ENCODE results near the gene PCMT1. TPM values are rescaled to one million over a fixed set of nuclear protein-coding genes. Genes with fewer than 3 reads are reported as not detected.

PCMT1 gene
- total and polyA plus RNA-seq, 9 of the 15 experiments (the other 6 are each of a cell fraction or from before 2014, with no cell fraction given): 217 to 541 (median 327) TPM

DNA sequence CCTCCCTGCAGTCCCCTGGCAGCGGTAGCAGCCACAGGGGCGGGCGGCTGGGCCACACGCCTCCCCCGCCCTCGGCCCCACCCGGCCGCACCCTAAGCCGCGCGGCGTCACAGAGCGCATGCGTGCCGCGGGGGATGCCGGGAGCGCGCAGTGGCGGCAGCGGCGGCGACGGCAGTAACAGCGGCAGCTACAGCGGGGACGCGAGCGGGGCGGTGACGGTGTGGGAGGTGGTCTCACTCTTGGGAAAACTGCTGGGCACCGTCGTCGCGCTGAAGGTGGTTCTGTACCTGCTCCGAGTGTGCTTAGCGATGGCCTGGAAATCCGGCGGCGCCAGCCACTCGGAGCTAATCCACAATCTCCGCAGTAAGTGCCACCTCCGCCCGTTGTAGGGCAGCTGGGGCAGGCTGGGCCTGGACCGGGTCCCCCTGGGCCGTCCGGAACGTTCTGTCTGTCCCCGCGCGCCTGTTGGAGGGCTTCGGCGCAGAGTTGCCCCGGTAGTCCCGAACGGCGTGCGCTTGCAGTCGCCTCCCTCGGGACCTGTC lies at the start of gene PCMT1 (continued):
- TF ChIP-seq, protein P1, sequence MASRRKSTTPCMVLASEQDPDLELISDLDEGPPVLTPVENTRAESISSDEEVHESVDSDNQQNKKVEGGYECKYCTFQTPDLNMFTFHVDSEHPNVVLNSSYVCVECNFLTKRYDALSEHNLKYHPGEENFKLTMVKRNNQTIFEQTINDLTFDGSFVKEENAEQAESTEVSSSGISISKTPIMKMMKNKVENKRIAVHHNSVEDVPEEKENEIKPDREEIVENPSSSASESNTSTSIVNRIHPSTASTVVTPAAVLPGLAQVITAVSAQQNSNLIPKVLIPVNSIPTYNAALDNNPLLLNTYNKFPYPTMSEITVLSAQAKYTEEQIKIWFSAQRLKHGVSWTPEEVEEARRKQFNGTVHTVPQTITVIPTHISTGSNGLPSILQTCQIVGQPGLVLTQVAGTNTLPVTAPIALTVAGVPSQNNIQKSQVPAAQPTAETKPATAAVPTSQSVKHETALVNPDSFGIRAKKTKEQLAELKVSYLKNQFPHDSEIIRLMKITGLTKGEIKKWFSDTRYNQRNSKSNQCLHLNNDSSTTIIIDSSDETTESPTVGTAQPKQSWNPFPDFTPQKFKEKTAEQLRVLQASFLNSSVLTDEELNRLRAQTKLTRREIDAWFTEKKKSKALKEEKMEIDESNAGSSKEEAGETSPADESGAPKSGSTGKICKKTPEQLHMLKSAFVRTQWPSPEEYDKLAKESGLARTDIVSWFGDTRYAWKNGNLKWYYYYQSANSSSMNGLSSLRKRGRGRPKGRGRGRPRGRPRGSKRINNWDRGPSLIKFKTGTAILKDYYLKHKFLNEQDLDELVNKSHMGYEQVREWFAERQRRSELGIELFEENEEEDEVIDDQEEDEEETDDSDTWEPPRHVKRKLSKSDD (conservative IDR thresholded peaks at IDR 0.05; ENCODE audit: low read length): no peak
- TF ChIP-seq, protein P2, sequence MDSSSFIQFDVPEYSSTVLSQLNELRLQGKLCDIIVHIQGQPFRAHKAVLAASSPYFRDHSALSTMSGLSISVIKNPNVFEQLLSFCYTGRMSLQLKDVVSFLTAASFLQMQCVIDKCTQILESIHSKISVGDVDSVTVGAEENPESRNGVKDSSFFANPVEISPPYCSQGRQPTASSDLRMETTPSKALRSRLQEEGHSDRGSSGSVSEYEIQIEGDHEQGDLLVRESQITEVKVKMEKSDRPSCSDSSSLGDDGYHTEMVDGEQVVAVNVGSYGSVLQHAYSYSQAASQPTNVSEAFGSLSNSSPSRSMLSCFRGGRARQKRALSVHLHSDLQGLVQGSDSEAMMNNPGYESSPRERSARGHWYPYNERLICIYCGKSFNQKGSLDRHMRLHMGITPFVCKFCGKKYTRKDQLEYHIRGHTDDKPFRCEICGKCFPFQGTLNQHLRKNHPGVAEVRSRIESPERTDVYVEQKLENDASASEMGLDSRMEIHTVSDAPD (CRISPR knock-in tag; IDR thresholded peaks at IDR 0.05): no peak
- no peak for TF ChIP-seq NCOA6 (IDR thresholded peaks at IDR 0.05)
- peak; percentile 79 for TF ChIP-seq CREM (IDR thresholded peaks at IDR 0.05; ENCODE audit: low read depth)
- TF ChIP-seq, protein P3, sequence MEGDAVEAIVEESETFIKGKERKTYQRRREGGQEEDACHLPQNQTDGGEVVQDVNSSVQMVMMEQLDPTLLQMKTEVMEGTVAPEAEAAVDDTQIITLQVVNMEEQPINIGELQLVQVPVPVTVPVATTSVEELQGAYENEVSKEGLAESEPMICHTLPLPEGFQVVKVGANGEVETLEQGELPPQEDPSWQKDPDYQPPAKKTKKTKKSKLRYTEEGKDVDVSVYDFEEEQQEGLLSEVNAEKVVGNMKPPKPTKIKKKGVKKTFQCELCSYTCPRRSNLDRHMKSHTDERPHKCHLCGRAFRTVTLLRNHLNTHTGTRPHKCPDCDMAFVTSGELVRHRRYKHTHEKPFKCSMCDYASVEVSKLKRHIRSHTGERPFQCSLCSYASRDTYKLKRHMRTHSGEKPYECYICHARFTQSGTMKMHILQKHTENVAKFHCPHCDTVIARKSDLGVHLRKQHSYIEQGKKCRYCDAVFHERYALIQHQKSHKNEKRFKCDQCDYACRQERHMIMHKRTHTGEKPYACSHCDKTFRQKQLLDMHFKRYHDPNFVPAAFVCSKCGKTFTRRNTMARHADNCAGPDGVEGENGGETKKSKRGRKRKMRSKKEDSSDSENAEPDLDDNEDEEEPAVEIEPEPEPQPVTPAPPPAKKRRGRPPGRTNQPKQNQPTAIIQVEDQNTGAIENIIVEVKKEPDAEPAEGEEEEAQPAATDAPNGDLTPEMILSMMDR (IDR thresholded peaks at IDR 0.05 in 2 of 3, conservative IDR thresholded peaks at IDR 0.05 in 1 of 3; ENCODE audit: insufficient read depth in 2 of 3, low read depth in 1 of 3, low read length in 3 of 3): no peak
- TF ChIP-seq, protein P4, sequence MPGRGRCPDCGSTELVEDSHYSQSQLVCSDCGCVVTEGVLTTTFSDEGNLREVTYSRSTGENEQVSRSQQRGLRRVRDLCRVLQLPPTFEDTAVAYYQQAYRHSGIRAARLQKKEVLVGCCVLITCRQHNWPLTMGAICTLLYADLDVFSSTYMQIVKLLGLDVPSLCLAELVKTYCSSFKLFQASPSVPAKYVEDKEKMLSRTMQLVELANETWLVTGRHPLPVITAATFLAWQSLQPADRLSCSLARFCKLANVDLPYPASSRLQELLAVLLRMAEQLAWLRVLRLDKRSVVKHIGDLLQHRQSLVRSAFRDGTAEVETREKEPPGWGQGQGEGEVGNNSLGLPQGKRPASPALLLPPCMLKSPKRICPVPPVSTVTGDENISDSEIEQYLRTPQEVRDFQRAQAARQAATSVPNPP (IDR thresholded peaks at IDR 0.05; ENCODE audit: borderline replicate concordance, insufficient read depth, insufficient read length): no peak
- TF ChIP-seq, protein P5, sequence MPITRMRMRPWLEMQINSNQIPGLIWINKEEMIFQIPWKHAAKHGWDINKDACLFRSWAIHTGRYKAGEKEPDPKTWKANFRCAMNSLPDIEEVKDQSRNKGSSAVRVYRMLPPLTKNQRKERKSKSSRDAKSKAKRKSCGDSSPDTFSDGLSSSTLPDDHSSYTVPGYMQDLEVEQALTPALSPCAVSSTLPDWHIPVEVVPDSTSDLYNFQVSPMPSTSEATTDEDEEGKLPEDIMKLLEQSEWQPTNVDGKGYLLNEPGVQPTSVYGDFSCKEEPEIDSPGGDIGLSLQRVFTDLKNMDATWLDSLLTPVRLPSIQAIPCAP (CRISPR knock-in tag; IDR thresholded peaks at IDR 0.05; ENCODE audit: borderline replicate concordance): no peak
- TF ChIP-seq SRF (CRISPR knock-in tag; IDR thresholded peaks at IDR 0.05): no peak; a peak in 1 of 4 replicates
- no peak for TF ChIP-seq ZNF212 (CRISPR knock-in tag; IDR thresholded peaks at IDR 0.05)
- TF ChIP-seq HEY1 (CRISPR knock-in tag; IDR thresholded peaks at IDR 0.05; ENCODE audit: borderline replicate concordance): no peak
- TF ChIP-seq TCFL5 (CRISPR knock-in tag; conservative IDR thresholded peaks at IDR 0.05): no peak
- TF ChIP-seq, protein P6, sequence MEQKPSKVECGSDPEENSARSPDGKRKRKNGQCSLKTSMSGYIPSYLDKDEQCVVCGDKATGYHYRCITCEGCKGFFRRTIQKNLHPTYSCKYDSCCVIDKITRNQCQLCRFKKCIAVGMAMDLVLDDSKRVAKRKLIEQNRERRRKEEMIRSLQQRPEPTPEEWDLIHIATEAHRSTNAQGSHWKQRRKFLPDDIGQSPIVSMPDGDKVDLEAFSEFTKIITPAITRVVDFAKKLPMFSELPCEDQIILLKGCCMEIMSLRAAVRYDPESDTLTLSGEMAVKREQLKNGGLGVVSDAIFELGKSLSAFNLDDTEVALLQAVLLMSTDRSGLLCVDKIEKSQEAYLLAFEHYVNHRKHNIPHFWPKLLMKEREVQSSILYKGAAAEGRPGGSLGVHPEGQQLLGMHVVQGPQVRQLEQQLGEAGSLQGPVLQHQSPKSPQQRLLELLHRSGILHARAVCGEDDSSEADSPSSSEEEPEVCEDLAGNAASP (IDR thresholded peaks at IDR 0.05): no peak
- no peak for TF ChIP-seq MAFF (IDR thresholded peaks at IDR 0.05; ENCODE audit: low read length)
- no peak for TF ChIP-seq TEAD4 (IDR thresholded peaks at IDR 0.05; ENCODE audit: low read length)
- TF ChIP-seq TEAD4 (CRISPR knock-in tag; IDR thresholded peaks at IDR 0.05; ENCODE audit: borderline replicate concordance): 0 out of 2 replicates have a peak, but pooled peaks have one; percentile 66
- TF ChIP-seq, protein P7, sequence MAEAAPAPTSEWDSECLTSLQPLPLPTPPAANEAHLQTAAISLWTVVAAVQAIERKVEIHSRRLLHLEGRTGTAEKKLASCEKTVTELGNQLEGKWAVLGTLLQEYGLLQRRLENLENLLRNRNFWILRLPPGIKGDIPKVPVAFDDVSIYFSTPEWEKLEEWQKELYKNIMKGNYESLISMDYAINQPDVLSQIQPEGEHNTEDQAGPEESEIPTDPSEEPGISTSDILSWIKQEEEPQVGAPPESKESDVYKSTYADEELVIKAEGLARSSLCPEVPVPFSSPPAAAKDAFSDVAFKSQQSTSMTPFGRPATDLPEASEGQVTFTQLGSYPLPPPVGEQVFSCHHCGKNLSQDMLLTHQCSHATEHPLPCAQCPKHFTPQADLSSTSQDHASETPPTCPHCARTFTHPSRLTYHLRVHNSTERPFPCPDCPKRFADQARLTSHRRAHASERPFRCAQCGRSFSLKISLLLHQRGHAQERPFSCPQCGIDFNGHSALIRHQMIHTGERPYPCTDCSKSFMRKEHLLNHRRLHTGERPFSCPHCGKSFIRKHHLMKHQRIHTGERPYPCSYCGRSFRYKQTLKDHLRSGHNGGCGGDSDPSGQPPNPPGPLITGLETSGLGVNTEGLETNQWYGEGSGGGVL (CRISPR knock-in tag; IDR thresholded peaks at IDR 0.05): no peak
